Motor neuron (in vitro differentiated cells): ENCODE data around the gene ARID1B. TPM values are rescaled to one million over a fixed set of nuclear protein-coding genes. Genes with fewer than 3 reads are reported as not detected.
A peak's percentile ranks its signal among the peaks of the same experiment; 100 is the strongest.

Source experiments
- ATAC-seq, 8 experiments: fragments of 200-7000 bp; cut with Tn5 transposase; replicated peaks in 6 of 8; 2 replicates each; pipeline ENCODE4 v1.8.0; 2021; ENCODE audit warnings: mild to moderate bottlenecking in 8 of 8, moderate library complexity in 8 of 8
- H3K27ac ChIP-seq, 2 donors: fragments of 250-450 bp; sonication (Bioruptor Pico); 2 replicates each; pipeline ENCODE4 v1.9.0; 2021; ENCODE audit warnings: antibody characterized with exemption in 2 of 2, mild to moderate bottlenecking in 2 of 2, moderate library complexity in 1 of 2
- H3K4me1 ChIP-seq, 2 donors: fragments of 250-450 bp; sonication (Bioruptor Pico); replicated peaks in 1 of 2; 2 replicates each; pipeline ENCODE4 v1.6.1; 2021; ENCODE audit warnings: antibody characterized with exemption in 2 of 2, mild to moderate bottlenecking in 2 of 2, moderate library complexity in 1 of 2
- H3K4me3 ChIP-seq, 5 donors: fragments of 250-450 bp; sonication (Bioruptor Pico); 2 replicates each; pipeline ENCODE4 v1.9.0; 2021; ENCODE audit warnings: antibody characterized with exemption in 5 of 5, mild to moderate bottlenecking in 5 of 5, moderate library complexity in 4 of 5
- WGBS, 10 experiments: fragments of 450-650 bp; shearing (Covaris generic); methylation state at CpG; one replicate each; pipeline ENCODE4 v1.0.0; 2022; 5-methylcytosine and 5-hydroxymethylcytosine counted together
- in situ Hi-C, 9 experiments: fragments of 400-800 bp; cut with MboI; loops; one replicate each; pipeline ENCODE4 v1.15.0; 2021; ENCODE audit warnings: low sequenced_read_pairs in 9 of 9, low pct_unique_long_range_greater_than_20kb in 2 of 9; ENCODE audit not compliant: unreplicated experiment in 9 of 9
- total RNA-seq, 8 experiments: library from RNA; unstranded; fragments of 300-600 nt; gene quantifications; 2 replicates each; pipeline versions ENCODE4 v1.2.3 to v1.2.4, GENCODE V29; 2022

ARID1B gene
- total RNA-seq, 8 experiments from 2014 or later = 35.8 to 165 (median 54.9) TPM

DNA sequence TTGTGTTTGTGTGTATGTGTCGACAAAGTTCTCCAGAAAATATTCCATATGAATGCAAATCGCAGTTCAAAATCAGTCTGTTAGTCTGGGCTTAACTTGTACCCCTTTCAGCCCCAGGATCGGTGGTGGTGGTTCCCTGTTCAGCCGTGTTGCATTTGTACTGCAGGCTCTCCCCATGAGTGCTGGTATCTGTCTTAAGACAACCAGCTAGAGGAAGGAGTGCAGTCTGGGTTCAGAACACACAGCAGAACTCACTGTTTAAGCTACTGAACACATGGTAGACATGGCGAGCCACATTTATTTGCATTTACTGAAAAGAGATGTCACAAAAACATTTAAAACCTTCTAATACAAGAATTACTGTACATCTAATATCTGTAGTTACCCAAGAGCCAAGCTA lies 192.1 kb downstream of the ARID1B start:
- in situ Hi-C loops = no loop called here
- peaks cover 13 to 16% of the 10 kb centered on the region in 2 donors for H3K4me1 ChIP-seq
- 70 to 100% (median 87%) methylated on average over 2 to 4 of the region's 5 CpGs; no CpG with 5 or more reads in 1 of the 10 experiments for WGBS, 10 experiments
- H3K27ac ChIP-seq = no peak overlapping the region
- ATAC-seq = no peak
- H3K4me3 ChIP-seq = no peak overlapping the region

DNA sequence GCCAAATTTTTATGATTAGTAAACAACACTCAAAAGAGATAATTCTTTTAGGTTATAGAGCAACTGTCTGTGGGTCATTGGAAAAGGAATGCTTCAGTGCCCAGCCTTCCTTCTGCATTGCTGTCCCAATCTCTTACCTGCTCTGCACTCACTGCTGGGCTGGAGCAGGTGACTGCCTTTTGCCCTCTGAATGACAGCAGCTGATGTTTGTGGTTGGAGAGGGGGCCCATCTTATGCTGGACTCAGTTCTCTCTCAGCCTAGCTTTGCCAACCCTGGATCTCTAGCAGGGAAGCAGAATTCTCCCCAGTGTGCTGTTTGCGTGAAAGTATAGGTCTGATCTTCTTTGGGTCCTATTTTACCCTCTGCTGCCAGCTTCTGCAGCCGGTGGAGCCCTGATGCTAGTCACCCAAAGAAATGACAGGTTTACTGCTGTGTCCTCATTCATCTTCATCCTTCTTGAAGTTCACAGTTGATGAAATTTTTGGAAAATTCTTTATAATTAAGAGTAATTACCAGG lies 193.5 kb downstream of the ARID1B start:
- H3K4me1 ChIP-seq = peaks cover 4% of the 10 kb centered on the region in 2 donors
- in situ Hi-C loops = no loop called here
- no peak for ATAC-seq
- no peak overlapping the region for H3K27ac ChIP-seq
- no peak overlapping the region for H3K4me3 ChIP-seq
- WGBS, 10 experiments = 50 to 100% (median 80%) methylated on average over 1 to 2 of the region's 2 CpGs; no CpG with 5 or more reads in 3 of the 10 experiments

DNA sequence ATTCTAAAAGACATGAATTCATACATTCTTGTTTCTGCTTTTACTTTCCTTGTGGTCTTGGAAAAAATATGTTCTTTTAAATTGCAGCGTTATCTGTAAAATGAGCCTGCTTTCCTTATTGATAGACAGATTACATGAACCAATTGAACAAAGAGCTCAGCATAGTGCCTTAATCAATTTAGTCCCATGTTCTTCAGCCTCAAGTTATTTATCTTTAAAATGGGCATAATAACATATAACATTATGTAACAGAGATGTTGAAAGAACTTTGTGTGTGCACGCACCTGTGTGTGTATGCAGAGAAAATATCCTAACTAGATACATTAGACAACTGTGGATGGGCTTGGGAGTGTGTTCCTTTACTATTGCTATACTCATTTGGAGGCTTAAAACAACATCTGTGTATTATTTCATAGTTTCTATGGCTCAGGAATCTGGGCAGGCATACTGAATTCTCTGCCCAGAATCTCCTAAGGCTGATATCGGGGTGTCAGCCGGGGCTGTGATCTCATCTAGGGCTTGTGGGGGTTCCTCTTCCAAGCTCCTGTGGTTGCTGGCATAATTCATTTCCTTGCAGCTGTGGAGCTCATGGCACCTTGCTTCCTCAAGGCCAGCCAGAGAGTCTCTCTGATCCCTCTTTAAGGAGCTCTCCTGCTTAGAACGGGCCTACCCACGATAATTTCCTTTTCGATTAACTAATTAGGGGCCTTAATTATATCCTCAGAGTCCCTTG lies 194.1 kb downstream of the ARID1B start:
- in situ Hi-C loops = no loop called here
- no peak for ATAC-seq
- H3K4me1 ChIP-seq = peaks cover 3 to 11% of the 10 kb centered on the region in 2 donors
- no peak overlapping the region for H3K4me3 ChIP-seq
- H3K27ac ChIP-seq = no peak overlapping the region
- WGBS, 10 experiments = 35 to 100% (median 80%) methylated on average over 2 to 6 of the region's 7 CpGs

DNA sequence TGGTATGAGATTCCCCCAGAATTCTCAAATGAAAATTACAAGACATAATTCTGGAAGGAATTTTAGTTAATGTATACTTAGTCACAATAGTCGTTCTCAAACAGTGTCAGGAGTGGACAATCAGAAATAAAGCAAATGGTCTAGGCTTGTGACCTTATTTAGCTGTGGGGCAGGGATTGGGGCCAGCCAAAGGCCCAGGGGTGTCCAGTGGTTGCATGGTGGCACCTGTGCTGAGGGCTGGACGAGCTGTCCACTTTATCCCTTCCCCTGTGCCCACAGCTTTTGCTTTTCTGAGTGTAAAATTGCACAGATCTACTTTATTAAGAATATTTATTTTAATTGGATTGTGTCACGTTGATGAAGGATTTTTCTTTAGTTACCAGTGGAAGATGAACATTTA lies 195.0 kb downstream of the ARID1B start:
- in situ Hi-C loops = no loop called here

DNA sequence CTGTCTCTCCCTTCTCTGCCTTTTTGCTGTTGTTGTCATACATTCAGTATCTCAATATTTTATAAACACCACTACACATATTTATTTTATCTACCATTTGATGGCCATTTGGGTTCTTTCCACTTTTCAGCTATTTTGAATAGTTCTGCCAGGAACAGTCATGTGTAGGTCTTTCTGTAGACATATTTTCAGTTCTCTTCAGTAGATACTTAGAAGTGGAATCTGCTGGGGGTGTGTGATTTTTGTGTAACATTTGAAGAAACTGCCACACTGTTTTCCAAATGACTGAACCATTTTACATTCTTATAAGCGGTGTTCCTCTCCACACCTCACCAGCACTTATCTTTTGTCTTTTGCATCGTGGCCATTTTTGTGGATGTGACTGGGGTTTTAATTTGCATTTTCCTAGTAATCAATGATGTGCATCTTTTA lies 197.7 kb downstream of the ARID1B start:
- Histone ChIP-seq H3K4me1 (peaks cover 8 to 24% of the 10 kb centered on the region in 2 donors), H3K27ac (no peak overlapping the region), H3K4me3 (no peak overlapping the region)
- no peak for ATAC-seq
- 50 to 100% (median 84%) methylated on average over 1 to 2 of the region's 2 CpGs for WGBS, 10 experiments
- in situ Hi-C loops = loop anchor here in 1 of 9 experiments (25.0 kb wide), 1 partner anchor 188 kb away; the partner anchor contains the start of gene ARID1B

More for the DNA sequence above, 195.0 kb downstream of the ARID1B start:
- Histone ChIP-seq H3K4me3 (no peak overlapping the region), H3K27ac (no peak overlapping the region), H3K4me1 (peaks cover 8 to 16% of the 10 kb centered on the region in 2 donors)
- WGBS, 10 experiments = 33 to 100% (median 84%) methylated on average over 1 to 3 of the region's 3 CpGs; no CpG with 5 or more reads in 2 of the 10 experiments
- ATAC-seq = no peak

DNA sequence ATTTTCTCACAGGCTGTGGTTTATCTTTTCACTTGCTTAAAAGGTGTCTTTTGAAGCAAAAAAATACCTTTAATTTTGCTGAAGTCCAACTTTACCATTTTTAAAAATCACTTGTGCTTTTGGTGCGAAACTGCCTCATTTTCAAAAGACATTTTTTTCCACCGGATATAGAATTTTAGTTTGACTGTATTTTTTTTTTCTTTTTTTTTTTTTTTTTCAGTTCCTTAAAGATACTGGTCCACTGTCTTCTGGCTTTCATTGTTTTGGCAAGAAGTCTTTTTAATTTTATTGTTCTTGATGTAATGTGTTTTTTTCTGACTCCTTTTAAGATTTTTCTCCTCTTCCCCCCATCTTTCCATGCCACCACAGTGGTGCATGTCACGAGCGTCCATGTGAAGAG lies 198.2 kb downstream of the ARID1B start:
- 91 to 100% (median 96%) methylated on average over 1 to 4 of the region's 4 CpGs; no CpG with 5 or more reads in 1 of the 10 experiments for WGBS, 10 experiments
- in situ Hi-C loops = loop anchor here in 1 of 9 experiments (25.0 kb wide), 1 partner anchor 188 kb away; the partner anchor contains the start of gene ARID1B
- no peak overlapping the region for H3K27ac ChIP-seq
- no peak overlapping the region for H3K4me3 ChIP-seq
- ATAC-seq = no peak
- peaks cover 8 to 24% of the 10 kb centered on the region in 2 donors for H3K4me1 ChIP-seq

DNA sequence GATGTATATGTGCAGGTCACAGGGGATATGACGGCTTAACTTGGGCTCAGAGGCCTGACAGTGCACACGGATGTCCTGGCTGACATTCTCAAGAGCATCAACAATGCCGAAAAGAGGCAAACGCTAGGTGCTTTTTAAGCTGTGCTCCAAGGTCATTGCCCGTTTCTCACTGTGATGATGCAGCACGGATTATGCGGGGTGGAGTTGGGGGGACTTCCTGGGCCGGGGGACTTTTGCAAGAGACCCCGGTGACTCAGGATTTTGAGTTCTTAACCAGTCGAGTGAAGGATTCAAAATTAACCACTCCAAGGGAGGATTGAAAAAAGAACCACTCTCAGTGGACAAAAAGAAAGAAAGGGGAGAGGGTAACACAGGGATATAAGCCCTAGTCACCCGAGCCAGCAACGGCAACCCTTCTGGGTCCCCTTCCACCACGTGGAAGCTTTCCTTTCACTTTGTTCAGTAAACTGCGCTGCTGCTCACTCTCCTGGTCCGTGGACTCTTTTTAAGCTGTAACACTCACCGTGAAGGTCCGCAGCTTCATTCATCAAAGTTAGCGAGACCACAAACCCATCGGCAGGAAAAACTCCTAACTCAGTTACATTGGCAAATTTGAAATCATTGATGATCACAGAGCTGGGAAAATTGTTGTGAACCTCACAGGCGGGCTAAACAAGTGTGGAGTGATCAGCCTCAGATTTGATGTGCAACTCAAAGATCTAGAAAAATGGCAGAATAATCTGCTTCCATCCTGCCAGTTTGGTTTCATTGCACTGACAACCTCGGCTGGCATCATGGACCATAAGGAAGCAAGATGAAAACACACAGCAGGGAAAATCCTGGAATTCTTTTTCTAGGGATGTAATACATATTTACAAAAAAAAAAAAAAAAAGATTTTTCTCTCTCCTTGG lies 199.3 kb downstream of the ARID1B start:
- peak overlapping the region in 4 of 5 donors; percentile 8 to 30 (median 19) for H3K4me3 ChIP-seq
- H3K4me1 ChIP-seq = peaks cover 8 to 24% of the 10 kb centered on the region in 2 donors

DNA sequence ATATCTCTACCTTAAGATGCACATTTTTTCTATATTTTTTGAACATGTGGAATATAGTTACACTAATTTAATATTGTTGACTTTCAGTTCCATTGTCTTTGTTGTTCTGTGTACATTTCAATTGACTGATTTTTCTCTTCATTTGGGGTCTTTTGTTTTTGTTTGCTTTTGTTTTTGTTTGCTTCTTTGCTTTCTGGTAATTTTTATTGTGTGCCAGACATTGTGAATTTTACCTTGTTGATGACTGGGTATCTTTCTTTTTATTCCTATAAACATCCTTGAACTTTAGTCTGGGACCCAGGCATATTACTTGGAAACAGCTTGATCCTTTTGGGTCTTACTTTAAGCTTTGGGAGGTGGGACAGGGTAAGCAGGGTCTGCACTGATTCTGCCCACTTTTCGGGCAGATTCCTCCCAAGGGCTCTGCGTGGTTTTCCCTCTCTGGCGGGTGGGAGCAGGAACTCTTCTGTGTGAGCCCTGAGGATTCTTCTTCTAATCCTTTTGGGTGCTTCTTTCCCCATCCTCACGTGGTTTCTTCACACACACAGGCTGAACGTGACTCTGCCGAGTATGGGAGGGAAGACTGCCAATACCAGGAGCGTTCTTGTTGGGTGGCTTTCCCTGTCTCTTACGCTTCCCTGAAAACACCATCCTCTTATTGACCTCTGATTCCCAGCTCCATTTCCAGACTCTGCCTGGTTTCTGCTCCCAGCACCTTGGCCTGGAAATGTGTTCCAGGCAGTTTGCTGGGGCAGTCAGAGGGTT lies 200.5 kb downstream of the ARID1B start:
- in situ Hi-C loops = loop anchor here in 1 of 9 experiments (25.0 kb wide), 1 partner anchor 190 kb away; the partner anchor contains the start of gene ARID1B
- Histone ChIP-seq H3K4me3 (no peak overlapping the region), H3K27ac (no peak overlapping the region), H3K4me1 (peaks cover 8 to 24% of the 10 kb centered on the region in 2 donors)
- peak in 3 of 8 experiments; percentile 18 to 79 (median 53) for ATAC-seq
- 40 to 95% (median 72%) methylated on average over 1 to 6 of the region's 8 CpGs; no CpG with 5 or more reads in 2 of the 10 experiments for WGBS, 10 experiments

More for the DNA sequence above, 199.3 kb downstream of the ARID1B start:
- ATAC-seq = peak; percentile 51 to 90 (median 79)
- peak overlapping the region in 1 of 2 donors; percentile 9 for H3K27ac ChIP-seq
- 0 to 71% (median 48%) methylated on average over 2 to 18 of the region's 21 CpGs for whole genome bisulfite sequencing, 10 experiments
- in situ Hi-C loops = loop anchor here in 1 of 9 experiments (25.0 kb wide), 1 partner anchor 189 kb away; the partner anchor contains the start of gene ARID1B

DNA sequence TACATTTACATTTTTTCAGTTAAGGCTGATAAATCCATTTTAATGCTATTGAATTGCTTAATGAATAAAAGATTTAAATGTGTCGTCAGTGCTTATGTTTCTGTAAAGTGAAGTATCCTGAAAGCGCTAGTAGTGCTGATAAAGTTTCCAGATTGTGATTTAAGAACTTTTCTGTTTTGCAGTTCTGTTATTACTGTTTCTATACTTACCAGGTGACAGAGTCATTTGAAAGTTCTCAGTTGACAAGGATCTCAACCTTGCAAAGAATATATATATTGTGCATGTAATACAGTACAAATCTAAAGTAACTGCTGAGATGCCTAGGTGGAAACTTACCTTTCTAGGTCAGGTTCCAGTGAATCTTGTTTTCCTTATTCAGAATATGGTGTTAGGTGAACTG lies 201.8 kb downstream of the ARID1B start:
- no peak for ATAC-seq
- in situ Hi-C loops = loop anchor here in 1 of 9 experiments (25.0 kb wide), 1 partner anchor 192 kb away; the partner anchor contains the start of gene ARID1B
- WGBS, 10 experiments = 29 to 96% (median 88%) methylated on average over 2 of the region's 2 CpGs; no CpG with 5 or more reads in 3 of the 10 experiments

DNA sequence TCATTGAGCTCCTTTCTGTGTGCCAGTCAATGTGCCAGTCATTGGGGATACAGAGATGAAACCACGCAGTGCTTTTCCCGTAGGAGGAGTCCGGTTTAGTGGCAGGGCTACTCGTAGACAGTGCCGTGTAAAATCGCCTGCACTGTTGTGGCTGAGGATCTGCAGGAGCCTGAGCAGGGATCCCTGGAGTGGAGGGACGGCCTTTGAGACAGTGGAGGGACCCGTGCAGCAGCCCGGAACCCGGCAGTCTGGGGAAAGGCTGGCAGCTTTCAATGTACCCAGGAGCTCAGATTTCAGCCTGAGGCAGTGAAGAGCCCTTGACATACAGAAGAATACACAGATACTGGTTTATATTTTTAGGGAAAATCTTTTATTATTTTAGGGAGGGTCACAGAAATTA lies 203.3 kb downstream of the ARID1B start:
- in situ Hi-C loops = loop anchor here in 1 of 9 experiments (25.0 kb wide), 1 partner anchor 193 kb away; the partner anchor contains the start of gene ARID1B
- H3K27ac ChIP-seq = no peak overlapping the region
- WGBS, 10 experiments = 38 to 100% (median 93%) methylated on average over 1 to 3 of the region's 10 CpGs; no CpG with 5 or more reads in 3 of the 10 experiments

More for the DNA sequence above, 201.8 kb downstream of the ARID1B start:
- Histone ChIP-seq H3K4me1 (peaks cover 8 to 24% of the 10 kb centered on the region in 2 donors), H3K4me3 (no peak overlapping the region), H3K27ac (no peak overlapping the region)

DNA sequence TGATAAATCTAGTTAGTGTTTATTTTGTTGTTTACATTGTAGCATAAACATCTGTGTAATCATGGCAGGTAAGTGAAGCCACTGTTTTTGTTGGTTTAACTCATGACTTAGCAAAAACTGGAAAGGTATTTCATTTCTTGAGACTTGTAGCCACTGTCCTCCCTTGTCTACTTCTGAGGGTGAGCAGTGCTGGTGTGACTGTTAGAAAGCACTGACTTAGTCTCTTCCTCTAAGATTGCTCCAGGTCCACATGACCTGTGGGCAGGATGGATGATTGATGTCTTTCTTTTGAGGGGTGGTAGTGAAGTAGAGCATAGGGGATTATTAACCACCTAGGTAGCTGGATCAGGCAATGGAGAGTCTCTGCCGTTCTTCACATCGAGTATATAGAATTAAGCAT lies 203.8 kb downstream of the ARID1B start:
- ATAC-seq = peak in 1 of 8 experiments; percentile 30
- in situ Hi-C loops = loop anchor here in 1 of 9 experiments (25.0 kb wide), 1 partner anchor 194 kb away; the partner anchor contains the start of gene ARID1B
- 85 to 100% (median 100%) methylated on average over 1 to 2 of the region's 2 CpGs; no CpG with 5 or more reads in 3 of the 10 experiments for WGBS, 10 experiments
- Histone ChIP-seq H3K4me3 (no peak overlapping the region), H3K4me1 (peaks cover 8 to 17% of the 10 kb centered on the region in 2 donors), H3K27ac (no peak overlapping the region)

More for the DNA sequence above, 203.3 kb downstream of the ARID1B start:
- no peak overlapping the region for H3K4me3 ChIP-seq
- H3K4me1 ChIP-seq = peaks cover 8 to 21% of the 10 kb centered on the region in 2 donors
- peak in 5 of 8 experiments; percentile 28 to 56 (median 33) for ATAC-seq
